Measurements from ENCODE around the gene CPOX. TPM values are rescaled to one million over a fixed set of nuclear protein-coding genes. Genes with fewer than 3 reads are reported as not detected.

The CPOX gene
- total and polyA plus RNA-seq, 8 donors, result 4.1 to 43.7 (median 14.9) TPM

DNA sequence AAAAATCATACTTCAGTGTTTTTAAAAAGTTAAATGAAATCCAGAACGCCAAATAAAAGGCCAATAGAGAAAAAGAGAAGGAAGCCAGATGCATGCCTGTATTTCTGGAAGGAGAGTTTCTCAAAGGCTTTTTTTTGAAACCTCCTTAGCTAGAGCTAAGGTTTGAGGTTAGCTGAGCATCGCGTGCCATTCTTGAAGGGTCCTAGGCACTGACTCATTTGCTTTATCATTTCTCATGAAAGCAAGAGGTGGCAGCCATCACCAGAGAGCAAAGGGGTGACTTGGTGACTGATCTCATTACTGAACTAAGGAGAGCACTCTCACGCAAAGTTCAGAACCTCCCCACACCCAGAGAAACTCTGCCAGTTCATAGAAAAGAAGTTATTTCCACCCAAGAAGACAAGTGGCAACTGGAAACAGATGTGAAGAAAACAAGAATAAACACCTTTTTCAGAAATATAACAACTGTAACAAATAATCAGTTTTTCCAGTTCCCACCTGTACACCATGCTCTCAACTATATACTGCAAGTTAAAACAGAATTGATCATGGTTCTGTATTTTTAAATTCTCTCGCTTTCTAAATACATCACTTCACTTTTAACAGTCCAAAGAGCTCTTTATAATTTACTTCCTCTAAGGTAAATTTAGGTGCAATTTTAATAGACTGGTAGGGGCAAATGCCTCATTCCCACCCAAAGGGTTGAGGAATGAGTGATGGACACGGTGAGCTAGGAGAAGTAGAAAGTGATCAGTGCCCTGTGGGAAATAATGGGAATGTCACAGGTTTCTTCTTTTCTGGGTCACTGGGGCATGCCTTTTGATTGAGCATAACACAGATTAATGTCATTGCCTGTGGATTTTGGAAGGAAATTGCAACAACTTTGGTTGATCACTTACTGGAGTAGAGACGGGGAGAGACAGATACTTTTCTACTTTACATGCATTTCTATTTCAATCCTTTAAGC is 37.0 kb downstream of the CPOX start:
- no peaks in the 10 kb centered on the region for H3K27me3 ChIP-seq
- TF ChIP-seq, protein P1, sequence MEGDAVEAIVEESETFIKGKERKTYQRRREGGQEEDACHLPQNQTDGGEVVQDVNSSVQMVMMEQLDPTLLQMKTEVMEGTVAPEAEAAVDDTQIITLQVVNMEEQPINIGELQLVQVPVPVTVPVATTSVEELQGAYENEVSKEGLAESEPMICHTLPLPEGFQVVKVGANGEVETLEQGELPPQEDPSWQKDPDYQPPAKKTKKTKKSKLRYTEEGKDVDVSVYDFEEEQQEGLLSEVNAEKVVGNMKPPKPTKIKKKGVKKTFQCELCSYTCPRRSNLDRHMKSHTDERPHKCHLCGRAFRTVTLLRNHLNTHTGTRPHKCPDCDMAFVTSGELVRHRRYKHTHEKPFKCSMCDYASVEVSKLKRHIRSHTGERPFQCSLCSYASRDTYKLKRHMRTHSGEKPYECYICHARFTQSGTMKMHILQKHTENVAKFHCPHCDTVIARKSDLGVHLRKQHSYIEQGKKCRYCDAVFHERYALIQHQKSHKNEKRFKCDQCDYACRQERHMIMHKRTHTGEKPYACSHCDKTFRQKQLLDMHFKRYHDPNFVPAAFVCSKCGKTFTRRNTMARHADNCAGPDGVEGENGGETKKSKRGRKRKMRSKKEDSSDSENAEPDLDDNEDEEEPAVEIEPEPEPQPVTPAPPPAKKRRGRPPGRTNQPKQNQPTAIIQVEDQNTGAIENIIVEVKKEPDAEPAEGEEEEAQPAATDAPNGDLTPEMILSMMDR (IDR thresholded peaks at IDR 0.05), result no peak
- TF ChIP-seq POLR2AphosphoS5 (IDR thresholded peaks at IDR 0.05) (no peak), EP300 (IDR thresholded peaks at IDR 0.05) (no peak), POLR2A (IDR thresholded peaks at IDR 0.05) (no peak)
- H3K27ac ChIP-seq, result peak overlapping the region in 2 of 5 donors; percentile 29 to 51
- no peak overlapping the region for H3K4me3 ChIP-seq
- H3K36me3 ChIP-seq, result no peaks in the 10 kb centered on the region
- no peaks in the 10 kb centered on the region for H3K4me1 ChIP-seq
- H3K9me3 ChIP-seq, result no peaks in the 10 kb centered on the region
- intact Hi-C loops (cut with DNase I; ENCODE audit: low total_unique reads), result no loop called here
- DNase-seq, result no peak
- 76 to 83% (median 82%) methylated on average over 7 of the region's 7 CpGs for WGBS, 5 donors

DNA sequence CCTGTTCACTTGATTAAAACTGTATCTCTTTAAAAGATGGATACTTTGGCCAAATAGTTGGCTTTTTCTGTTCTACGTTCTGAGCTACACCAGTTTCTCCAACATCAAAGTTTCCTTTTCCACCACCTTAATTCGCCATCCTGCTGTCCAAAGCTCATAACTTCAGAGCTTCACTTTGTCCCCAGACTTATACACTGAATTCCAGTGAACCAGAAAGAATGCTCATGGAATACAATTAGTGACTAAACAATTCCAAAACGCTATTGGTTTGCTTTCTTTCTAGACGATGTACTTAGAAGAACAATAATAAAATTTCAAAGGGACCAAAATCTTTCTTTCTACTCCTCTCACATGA is 38.4 kb downstream of the CPOX start:
- 60 to 72% (median 68%) methylated on average over 4 of the region's 4 CpGs for WGBS, 5 donors
- Histone ChIP-seq H3K4me1 (no peaks in the 10 kb centered on the region), H3K36me3 (no peaks in the 10 kb centered on the region), H3K4me3 (no peak overlapping the region), H3K9me3 (no peaks in the 10 kb centered on the region), H3K27me3 (no peaks in the 10 kb centered on the region), H3K27ac (peak overlapping the region in 2 of 5 donors; percentile 18 to 29)
- no peak for DNase-seq
- intact Hi-C loops (cut with DNase I; ENCODE audit: low total_unique reads), result no loop called here
- TF ChIP-seq, protein P1 (IDR thresholded peaks at IDR 0.05), result no peak
- TF ChIP-seq EP300 (IDR thresholded peaks at IDR 0.05) (no peak), POLR2AphosphoS5 (IDR thresholded peaks at IDR 0.05) (no peak), POLR2A (IDR thresholded peaks at IDR 0.05) (no peak)

DNA sequence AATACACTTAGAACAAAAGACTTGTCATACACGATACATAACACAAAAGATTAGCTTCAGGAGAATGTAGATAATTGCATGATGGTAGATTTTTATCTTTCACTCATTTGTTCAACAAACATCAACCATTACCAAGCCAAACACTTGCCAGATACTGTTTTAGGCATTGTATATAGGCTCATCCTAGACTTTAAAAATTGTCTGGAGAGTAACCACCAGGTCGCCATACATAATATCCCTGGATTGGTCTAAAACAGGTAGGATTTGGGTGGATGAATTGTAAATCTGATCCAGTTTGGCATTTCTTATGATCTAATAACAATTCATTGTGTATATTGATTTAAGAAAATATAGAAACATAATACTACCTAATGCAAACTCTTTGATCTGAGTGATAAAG is 38.8 kb downstream of the CPOX start:
- TF ChIP-seq, protein P1 (IDR thresholded peaks at IDR 0.05), result no peak
- no peak for TF ChIP-seq EP300 (IDR thresholded peaks at IDR 0.05)
- no peak for TF ChIP-seq POLR2A (IDR thresholded peaks at IDR 0.05)
- TF ChIP-seq POLR2AphosphoS5 (IDR thresholded peaks at IDR 0.05), result no peak
- Histone ChIP-seq H3K27ac (no peak overlapping the region), H3K27me3 (no peaks in the 10 kb centered on the region)

DNA sequence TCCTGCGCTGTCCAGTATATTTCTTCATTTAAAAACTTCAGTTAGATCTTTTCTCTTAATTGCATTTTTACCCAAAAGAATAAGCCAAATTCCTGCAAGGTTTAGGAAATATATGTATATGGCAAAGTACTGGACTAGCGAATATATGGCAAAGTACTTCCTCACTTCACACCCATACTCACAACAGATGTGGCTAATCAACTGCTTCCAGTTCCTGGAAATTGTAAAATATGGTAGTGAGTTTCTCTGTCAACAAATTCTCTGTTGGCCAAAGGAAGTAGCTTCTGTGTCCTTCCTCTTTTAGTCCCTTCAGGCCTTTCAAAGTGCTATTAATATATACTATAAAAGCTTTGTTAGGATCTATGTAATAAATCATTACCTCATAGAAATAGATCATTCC is 39.7 kb downstream of the CPOX start:
- Histone ChIP-seq H3K4me1 (no peaks in the 10 kb centered on the region), H3K9me3 (no peaks in the 10 kb centered on the region), H3K27ac (no peak overlapping the region), H3K4me3 (no peak overlapping the region), H3K36me3 (no peaks in the 10 kb centered on the region), H3K27me3 (no peaks in the 10 kb centered on the region)
- intact Hi-C loops (cut with DNase I; ENCODE audit: low total_unique reads), result no loop called here
- DNase-seq, result peak in 1 of 2 donors; percentile 12
- 78 to 94% (median 83%) methylated on average over 2 of the region's 2 CpGs for WGBS, 5 donors
- TF ChIP-seq POLR2AphosphoS5 (IDR thresholded peaks at IDR 0.05), result no peak
- TF ChIP-seq EP300 (IDR thresholded peaks at IDR 0.05), result no peak
- TF ChIP-seq, protein P1 (IDR thresholded peaks at IDR 0.05), result no peak
- no peak for TF ChIP-seq POLR2A (IDR thresholded peaks at IDR 0.05)

More for the DNA sequence above, 38.8 kb downstream of the CPOX start:
- no peaks in the 10 kb centered on the region for H3K9me3 ChIP-seq
- WGBS, 5 donors, result 75 to 86% (median 83%) methylated on average over 2 of the region's 2 CpGs
- H3K4me3 ChIP-seq, result no peak overlapping the region
- intact Hi-C loops (cut with DNase I; ENCODE audit: low total_unique reads), result no loop called here
- no peak for DNase-seq
- no peaks in the 10 kb centered on the region for H3K4me1 ChIP-seq
- no peaks in the 10 kb centered on the region for H3K36me3 ChIP-seq
